Prostate gland (tissue), 2 donors: ENCODE measurements around the gene SYT14. TPM values are rescaled to one million over a fixed set of nuclear protein-coding genes. Genes with fewer than 3 reads are reported as not detected.
"Not testable (repeated sequence)": the region's sequence is repeated elsewhere in the genome, so short reads cannot be mapped to it uniquely, and the experiment has no call there.

Experiments
- DNase-seq: peaks from one replicate; pipeline ENCODE4 v3.0.0-alpha.2; 2019; ENCODE audit warnings: low spot score
- H3K27ac ChIP-seq, 2 donors: fragments of 200-600 bp; sonication (generic); 2 replicates each; pipeline ENCODE4 v1.5.1; 2017 to 2019
- H3K27me3 ChIP-seq: fragments of 200-600 bp; sonication (generic); replicated peaks from 2 replicates; pipeline ENCODE4 v1.5.1; 2019; ENCODE audit not compliant: insufficient read depth
- H3K36me3 ChIP-seq, 2 donors: fragments of 200-600 bp; sonication (generic); 1 replicate in 1 of 2; 2 replicates in 1 of 2; pipeline versions ENCODE4 v1.5.1 to v1.8.1; 2017 to 2019
- H3K4me1 ChIP-seq: fragments of 200-600 bp; sonication (generic); replicated peaks from 2 replicates; pipeline ENCODE4 v1.5.1; 2019
- H3K4me3 ChIP-seq, 2 donors: fragments of 200-600 bp; sonication (generic); 2 replicates each; pipeline ENCODE4 v1.5.1; 2017 to 2019
- H3K9me3 ChIP-seq: fragments of 200-600 bp; sonication (generic); 2 replicates; pipeline ENCODE4 v1.5.1; 2017
- CTCF ChIP-seq, 4 experiments: fragments of 200-600 bp in 2 of 4; fragments of 450-650 bp in 2 of 4; sonication (generic) in 2 of 4; IDR thresholded peaks; 1 replicate in 3 of 4; 2 replicates in 1 of 4; pipeline ENCODE4 v1.5.1; 2016 to 2019; ENCODE audit warnings: antibody characterized with exemption in 4 of 4, mild to moderate bottlenecking in 2 of 4, moderate library complexity in 2 of 4
- POLR2A ChIP-seq: fragments of 450-650 bp; IDR thresholded peaks from one replicate; pipeline ENCODE4 v1.6.1; 2016; ENCODE audit warnings: antibody characterized with exemption, mild to moderate bottlenecking
- POLR2AphosphoS5 ChIP-seq: sonication (generic); formaldehyde crosslinking; IDR thresholded peaks from one replicate; pipeline ENCODE4 v1.6.1; 2017; ENCODE audit warnings: antibody characterized with exemption
- WGBS: methylation state at CpG from one replicate; pipeline ENCODE4 v1.1.5; 2018; 5-methylcytosine and 5-hydroxymethylcytosine counted together
- intact Hi-C: fragments of 100-400 bp; cut with DNase I; formaldehyde crosslinking; loops from one replicate; pipeline ENCODE4 v1.14.2; 2022
- total RNA-seq, 2 donors: library from RNA; depleted of rRNA; stranded (reverse); fragments of >200 nt; gene quantifications; one replicate each; pipeline ENCODE4 v1.1.0, GENCODE V29; 2016

SYT14 gene
- total RNA-seq, 2 donors from 2014 or later: 0.41 to 6.0 TPM

GRCh38 chr1:210099921-210100320, 161.9 kb downstream of the SYT14 start:
- TF ChIP-seq POLR2A: no peak
- TF ChIP-seq POLR2AphosphoS5: no peak
- TF ChIP-seq CTCF (IDR thresholded peaks at IDR 0.05): no peak
- 72% methylated on average over 1 of the region's 1 CpG for WGBS
- Histone ChIP-seq H3K4me1 (no peaks in the 10 kb centered on the region), H3K27ac (no peak overlapping the region), H3K36me3 (no peaks in the 10 kb centered on the region), H3K27me3 (peaks cover 3% of the 10 kb centered on the region), H3K9me3 (no peaks in the 10 kb centered on the region), H3K4me3 (no peak overlapping the region)
- no peak for DNase-seq
- intact Hi-C loops: no loop called here

- Histone ChIP-seq H3K4me1 (no peaks in the 10 kb centered on the region), H3K36me3 (no peaks in the 10 kb centered on the region), H3K27ac (no peak overlapping the region), H3K27me3 (peaks cover 3% of the 10 kb centered on the region), H3K9me3 (no peaks in the 10 kb centered on the region), H3K4me3 (no peak overlapping the region)
- 53% methylated on average over 2 of the region's 2 CpGs for WGBS
- TF ChIP-seq CTCF (IDR thresholded peaks at IDR 0.05) (no peak), POLR2AphosphoS5 (no peak), POLR2A (no peak)
- no peak for DNase-seq
- intact Hi-C loops: no loop called here
Measured at GRCh38 chr1:210104103-210104502, 166.1 kb downstream of the SYT14 start.

GRCh38 chr1:210112906-210113305, 174.9 kb downstream of the SYT14 start:
- 92% methylated on average over 9 of the region's 9 CpGs for WGBS
- DNase-seq, intact Hi-C loops, H3K4me3 ChIP-seq, H3K27ac ChIP-seq, H3K36me3 ChIP-seq, H3K27me3 ChIP-seq, H3K9me3 ChIP-seq, H3K4me1 ChIP-seq: not testable (repeated sequence)

GRCh38 chr1:210117198-210117597, 179.2 kb downstream of the SYT14 start:
- H3K9me3 ChIP-seq: no peaks in the 10 kb centered on the region
- no peaks in the 10 kb centered on the region for H3K4me1 ChIP-seq
- H3K27me3 ChIP-seq: no peaks in the 10 kb centered on the region
- no peaks in the 10 kb centered on the region for H3K36me3 ChIP-seq
- no peak for TF ChIP-seq CTCF (IDR thresholded peaks at IDR 0.05)
- no peak overlapping the region for H3K4me3 ChIP-seq
- intact Hi-C loops: no loop called here
- H3K27ac ChIP-seq: no peak overlapping the region
- no peak for DNase-seq

- DNase-seq: no peak
Measured at GRCh38 chr1:210117681-210118170, 179.7 kb downstream of the SYT14 start.

More at GRCh38 chr1:210117681-210118170, 179.7 kb downstream of the SYT14 start:
- no peak overlapping the region for H3K4me3 ChIP-seq
- no peak overlapping the region for H3K27ac ChIP-seq
- H3K27me3 ChIP-seq: no peaks in the 10 kb centered on the region
- H3K4me1 ChIP-seq: no peaks in the 10 kb centered on the region
- intact Hi-C loops: no loop called here
- no peaks in the 10 kb centered on the region for H3K9me3 ChIP-seq
- H3K36me3 ChIP-seq: no peaks in the 10 kb centered on the region
- TF ChIP-seq POLR2AphosphoS5 (no peak), CTCF (IDR thresholded peaks at IDR 0.05) (no peak), POLR2A (no peak)
